Thyroid gland (tissue), 4 donors: Measurements from ENCODE around the gene TNFSF11. TPM values are rescaled to one million over a fixed set of nuclear protein-coding genes. Genes with fewer than 3 reads are reported as not detected.

Source experiments
- DNase-seq, 2 donors: peaks; one replicate each; pipeline ENCODE4 v3.0.0-alpha.2; 2019
- H3K27ac ChIP-seq, 3 donors: fragments of 200-600 bp; sonication (generic); 1 replicate in 2 of 3; 2 replicates in 1 of 3; pipeline ENCODE4 v1.5.1; 2016 to 2019; ENCODE audit warnings: mild to moderate bottlenecking in 1 of 3, moderate library complexity in 1 of 3
- H3K27me3 ChIP-seq: fragments of 200-600 bp; sonication (generic); one replicate; pipeline ENCODE4 v1.5.1; 2019
- H3K36me3 ChIP-seq, 2 donors: fragments of 200-600 bp; sonication (generic); one replicate each; pipeline ENCODE4 v1.5.1; 2016 to 2019
- H3K4me1 ChIP-seq, 2 donors: fragments of 200-600 bp; sonication (generic); one replicate each; pipeline ENCODE4 v1.5.1; 2017 to 2019
- H3K4me3 ChIP-seq, 3 donors: fragments of 200-600 bp; sonication (generic); replicated peaks in 1 of 3; 1 replicate in 2 of 3; 2 replicates in 1 of 3; pipeline ENCODE4 v1.5.1; 2016; ENCODE audit warnings: mild to moderate bottlenecking in 1 of 3
- H3K9me3 ChIP-seq: fragments of 200-600 bp; sonication (generic); one replicate; pipeline ENCODE4 v1.5.1; 2017
- POLR2A ChIP-seq, 2 donors: fragments of 450-650 bp; IDR thresholded peaks; one replicate each; pipeline ENCODE4 v1.6.1; 2017; ENCODE audit warnings: antibody characterized with exemption in 2 of 2, mild to moderate bottlenecking in 2 of 2, moderate library complexity in 1 of 2
- WGBS, 2 donors: methylation state at CpG; one replicate each; pipeline ENCODE4 v1.1.5; 2017; 5-methylcytosine and 5-hydroxymethylcytosine counted together
- intact Hi-C: fragments of 100-400 bp; cut with DNase I; formaldehyde crosslinking; loops from one replicate; pipeline ENCODE4 v1.15.1; 2023
- total RNA-seq, 4 donors: library from RNA; depleted of rRNA; stranded (reverse); fragments of >200 nt; gene quantifications; one replicate each; pipeline ENCODE4 v1.2.3, GENCODE V29; 2016
- TF ChIP-seq, protein P1 (sequence below), 6 experiments: fragments of 200-600 bp in 3 of 6; fragments of 450-650 bp in 3 of 6; sonication (generic) in 3 of 6; IDR thresholded peaks; one replicate each; pipeline ENCODE4 v1.5.1; 2016 to 2019; ENCODE audit warnings: antibody characterized with exemption in 6 of 6, mild to moderate bottlenecking in 2 of 6, inconsistent platforms in 1 of 6, moderate library complexity in 1 of 6

The TNFSF11 gene
- total RNA-seq, 4 donors from 2014 or later: not detected

DNA sequence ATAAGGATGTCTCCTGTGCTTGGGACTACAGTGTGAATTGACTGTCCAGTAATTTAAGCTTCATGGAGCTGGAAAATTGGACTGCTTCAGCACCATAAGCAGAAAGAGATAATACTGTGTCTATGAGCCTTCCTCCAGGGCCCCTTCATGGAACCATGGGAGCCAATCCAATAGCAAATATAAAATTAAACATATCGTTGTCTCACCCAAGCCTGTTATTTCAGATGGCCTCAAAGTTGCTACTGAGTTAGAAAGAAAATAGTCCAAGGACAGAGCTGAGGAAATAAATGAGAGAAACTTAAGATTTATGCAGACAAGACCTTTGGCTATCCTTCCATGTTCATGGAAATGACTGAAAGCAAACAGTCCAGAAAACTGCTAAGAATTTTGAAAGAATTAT is 57.2 kb downstream of the TNFSF11 start:
- intact Hi-C loops: no loop called here
- DNase-seq: no peak
- Histone ChIP-seq H3K9me3 (no peaks in the 10 kb centered on the region), H3K27me3 (no peaks in the 10 kb centered on the region), H3K4me3 (no peak overlapping the region), H3K36me3 (no peaks in the 10 kb centered on the region), H3K27ac (no peak overlapping the region), H3K4me1 (no peaks in the 10 kb centered on the region)
- no peak for TF ChIP-seq POLR2A (IDR thresholded peaks at IDR 0.05)
- whole genome bisulfite sequencing, 2 donors: 74 to 83% methylated on average over 1 of the region's 1 CpG

DNA sequence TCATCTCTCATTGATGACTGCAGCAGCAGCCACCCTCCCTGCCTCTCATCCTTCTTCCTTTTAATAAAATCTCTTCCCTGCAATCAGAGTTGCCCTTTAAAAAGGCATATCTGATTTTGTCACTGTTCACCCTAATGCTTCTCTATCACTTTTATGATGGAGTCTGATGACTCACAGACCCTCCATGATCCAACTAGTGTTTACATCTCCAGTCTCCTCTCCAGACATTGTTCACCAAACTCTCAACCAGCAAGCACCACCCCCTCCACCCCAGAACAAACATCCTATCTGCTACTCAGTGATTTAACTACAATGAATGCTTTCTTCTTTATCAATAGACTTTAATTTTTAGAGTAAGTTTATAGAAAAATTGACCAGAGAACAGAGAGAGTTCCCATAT is 59.5 kb downstream of the TNFSF11 start:
- Histone ChIP-seq H3K27ac (no peak overlapping the region), H3K27me3 (no peaks in the 10 kb centered on the region), H3K4me1 (no peaks in the 10 kb centered on the region), H3K4me3 (no peak overlapping the region), H3K9me3 (no peaks in the 10 kb centered on the region), H3K36me3 (no peaks in the 10 kb centered on the region)
- intact Hi-C loops: no loop called here
- no peak for DNase-seq
- no peak for TF ChIP-seq POLR2A (IDR thresholded peaks at IDR 0.05)
- TF ChIP-seq, protein P1, sequence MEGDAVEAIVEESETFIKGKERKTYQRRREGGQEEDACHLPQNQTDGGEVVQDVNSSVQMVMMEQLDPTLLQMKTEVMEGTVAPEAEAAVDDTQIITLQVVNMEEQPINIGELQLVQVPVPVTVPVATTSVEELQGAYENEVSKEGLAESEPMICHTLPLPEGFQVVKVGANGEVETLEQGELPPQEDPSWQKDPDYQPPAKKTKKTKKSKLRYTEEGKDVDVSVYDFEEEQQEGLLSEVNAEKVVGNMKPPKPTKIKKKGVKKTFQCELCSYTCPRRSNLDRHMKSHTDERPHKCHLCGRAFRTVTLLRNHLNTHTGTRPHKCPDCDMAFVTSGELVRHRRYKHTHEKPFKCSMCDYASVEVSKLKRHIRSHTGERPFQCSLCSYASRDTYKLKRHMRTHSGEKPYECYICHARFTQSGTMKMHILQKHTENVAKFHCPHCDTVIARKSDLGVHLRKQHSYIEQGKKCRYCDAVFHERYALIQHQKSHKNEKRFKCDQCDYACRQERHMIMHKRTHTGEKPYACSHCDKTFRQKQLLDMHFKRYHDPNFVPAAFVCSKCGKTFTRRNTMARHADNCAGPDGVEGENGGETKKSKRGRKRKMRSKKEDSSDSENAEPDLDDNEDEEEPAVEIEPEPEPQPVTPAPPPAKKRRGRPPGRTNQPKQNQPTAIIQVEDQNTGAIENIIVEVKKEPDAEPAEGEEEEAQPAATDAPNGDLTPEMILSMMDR (IDR thresholded peaks at IDR 0.05): no peak

GRCh38 chr13:42638101-42638500 is 64.1 kb downstream of the TNFSF11 start:
- Histone ChIP-seq H3K36me3 (no peaks in the 10 kb centered on the region), H3K9me3 (no peaks in the 10 kb centered on the region), H3K4me1 (no peaks in the 10 kb centered on the region), H3K27ac (no peak overlapping the region), H3K4me3 (no peak overlapping the region), H3K27me3 (no peaks in the 10 kb centered on the region)
- intact Hi-C loops: no loop called here
- TF ChIP-seq, protein P1 (IDR thresholded peaks at IDR 0.05): no peak
- TF ChIP-seq POLR2A (IDR thresholded peaks at IDR 0.05): no peak
- WGBS, 2 donors: 76 to 87% methylated on average over 5 of the region's 5 CpGs
- no peak for DNase-seq

DNA sequence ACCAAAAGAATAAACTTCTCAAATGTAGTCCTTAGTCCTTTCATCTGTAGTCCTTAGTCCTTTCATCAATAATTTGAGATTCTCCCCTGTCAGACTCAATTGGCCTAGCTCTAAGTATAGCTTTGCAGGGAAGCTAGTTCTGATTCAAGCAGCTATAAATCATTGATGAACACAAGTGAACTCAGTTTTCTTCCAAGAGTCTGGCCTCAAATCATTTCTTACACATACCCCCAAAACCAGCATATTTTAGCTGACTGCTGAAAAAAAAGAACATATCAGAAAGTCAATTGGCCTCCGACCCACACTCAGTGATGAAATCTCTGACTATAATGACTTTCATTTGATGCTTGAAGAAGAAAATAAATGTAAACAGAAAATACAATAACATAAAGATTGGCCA is 64.9 kb downstream of the TNFSF11 start:
- TF ChIP-seq, protein P1 (IDR thresholded peaks at IDR 0.05): no peak
- TF ChIP-seq POLR2A (IDR thresholded peaks at IDR 0.05): no peak
- Histone ChIP-seq H3K27ac (no peak overlapping the region), H3K4me3 (no peak overlapping the region), H3K9me3 (no peaks in the 10 kb centered on the region), H3K36me3 (no peaks in the 10 kb centered on the region), H3K27me3 (no peaks in the 10 kb centered on the region), H3K4me1 (no peaks in the 10 kb centered on the region)
- intact Hi-C loops: no loop called here
- no peak for DNase-seq
- 74 to 81% methylated on average over 1 of the region's 1 CpG for WGBS, 2 donors

- Histone ChIP-seq H3K4me3 (no peak overlapping the region), H3K36me3 (no peaks in the 10 kb centered on the region), H3K4me1 (no peaks in the 10 kb centered on the region), H3K27ac (no peak overlapping the region), H3K9me3 (no peaks in the 10 kb centered on the region), H3K27me3 (no peaks in the 10 kb centered on the region)
- intact Hi-C loops: no loop called here
- no peak for TF ChIP-seq POLR2A (IDR thresholded peaks at IDR 0.05)
- TF ChIP-seq, protein P1 (IDR thresholded peaks at IDR 0.05): no peak
- no peak for DNase-seq
- WGBS, 2 donors: 91 to 98% methylated on average over 3 to 5 of the region's 14 CpGs
Observed at GRCh38 chr13:42643076-42643475, 69.1 kb downstream of the TNFSF11 start.

- intact Hi-C loops: no loop called here
- no peak overlapping the region for H3K4me3 ChIP-seq
- no peak for TF ChIP-seq POLR2A (IDR thresholded peaks at IDR 0.05)
- TF ChIP-seq, protein P1 (IDR thresholded peaks at IDR 0.05): no peak
Observed at GRCh38 chr13:42644841-42645240, 70.9 kb downstream of the TNFSF11 start.

More at GRCh38 chr13:42644841-42645240, 70.9 kb downstream of the TNFSF11 start:
- no peak overlapping the region for H3K27ac ChIP-seq
- no peak for DNase-seq
- H3K9me3 ChIP-seq: no peaks in the 10 kb centered on the region
- H3K36me3 ChIP-seq: no peaks in the 10 kb centered on the region
- WGBS, 2 donors: 92 to 93% methylated on average over 3 of the region's 3 CpGs
- H3K27me3 ChIP-seq: no peaks in the 10 kb centered on the region
- H3K4me1 ChIP-seq: no peaks in the 10 kb centered on the region
